GM12891 (cell line): ENCODE data around the gene TRPV4.

Experiments
- DNase-seq: peaks from one replicate; pipeline ENCODE4 v3.0.0; 2011; ENCODE audit warnings: low spot score; ENCODE audit not compliant: insufficient read length
- FAIRE-seq: peaks from 2 replicates; lab custom pipeline; 2011; peaks lifted over from hg19 to GRCh38; lab: Jason Lieb, UNC
- PAX5 ChIP-seq: IDR thresholded peaks from 2 replicates; pipeline ENCODE4 v1.6.1; 2011; ENCODE audit warnings: low read length, moderate library complexity, mild to moderate bottlenecking; ENCODE audit not compliant: insufficient read depth, severe bottlenecking
- POLR2A ChIP-seq: IDR thresholded peaks from 2 replicates; pipeline ENCODE4 v1.6.1; 2011; ENCODE audit warnings: low read depth, low read length, control low read depth
- POLR2AphosphoS5 ChIP-seq: IDR thresholded peaks from 2 replicates; pipeline ENCODE4 v1.6.1; 2011; ENCODE audit warnings: low read depth, low read length, control low read depth
- POU2F2 ChIP-seq: IDR thresholded peaks from 2 replicates; pipeline ENCODE4 v1.6.1; 2011; ENCODE audit warnings: low read depth, mild to moderate bottlenecking, control low read depth, low read length, moderate library complexity
- SPI1 ChIP-seq: IDR thresholded peaks from 2 replicates; pipeline ENCODE4 v1.6.1; 2011; ENCODE audit warnings: low read depth, low read length, control low read depth
- TAF1 ChIP-seq: IDR thresholded peaks from 2 replicates; pipeline ENCODE4 v1.6.1; 2011; ENCODE audit warnings: low read depth, low read length, control low read depth

The TRPV4 gene

GRCh38 chr12:109770861-109771670, 62.1 kb downstream of the TRPV4 start:
- no peak for DNase-seq
- FAIRE-seq, result no peak
- TF ChIP-seq PAX5 (no peak), POLR2A (no peak), SPI1 (no peak), POU2F2 (no peak), TAF1 (no peak), POLR2AphosphoS5 (no peak)

DNA sequence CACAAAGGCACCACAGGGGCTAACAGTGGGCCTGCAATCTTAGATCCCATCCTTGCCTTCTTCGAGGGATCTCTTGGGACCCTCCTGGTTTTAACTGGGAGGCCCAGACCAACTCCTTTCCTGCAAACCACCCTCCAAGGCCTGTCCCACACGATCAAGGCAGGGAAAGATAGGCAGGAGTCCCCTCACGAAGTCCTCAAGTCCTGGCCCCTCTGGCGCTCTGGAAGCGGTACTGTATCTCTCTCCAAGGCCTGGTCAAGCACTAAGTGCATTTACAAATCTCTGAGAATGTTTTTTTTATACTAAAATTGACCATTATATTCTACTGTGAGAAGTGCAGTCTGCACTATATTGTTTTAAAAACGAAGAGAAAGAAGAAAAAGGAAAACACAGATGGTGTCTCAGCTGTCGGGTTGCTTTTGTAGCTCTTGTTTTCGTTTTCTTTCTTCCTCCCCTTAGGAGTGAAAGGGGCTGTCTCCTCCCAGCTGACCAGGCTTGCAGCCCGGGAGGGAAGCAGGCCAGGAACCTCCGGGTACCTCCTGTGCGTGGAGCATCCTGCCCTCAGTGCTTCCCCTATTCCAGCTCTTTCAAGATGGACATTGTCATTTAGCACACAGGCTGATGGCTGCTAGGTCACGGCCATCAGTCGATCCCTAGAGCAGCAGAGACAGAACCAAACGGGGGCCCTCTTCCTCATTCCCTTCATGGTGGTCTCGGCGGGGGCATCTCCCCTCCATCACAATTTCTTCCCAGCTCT, 62.9 kb downstream of the TRPV4 start:
- no peak for TF ChIP-seq POU2F2
- FAIRE-seq, result no peak
- no peak for DNase-seq

DNA sequence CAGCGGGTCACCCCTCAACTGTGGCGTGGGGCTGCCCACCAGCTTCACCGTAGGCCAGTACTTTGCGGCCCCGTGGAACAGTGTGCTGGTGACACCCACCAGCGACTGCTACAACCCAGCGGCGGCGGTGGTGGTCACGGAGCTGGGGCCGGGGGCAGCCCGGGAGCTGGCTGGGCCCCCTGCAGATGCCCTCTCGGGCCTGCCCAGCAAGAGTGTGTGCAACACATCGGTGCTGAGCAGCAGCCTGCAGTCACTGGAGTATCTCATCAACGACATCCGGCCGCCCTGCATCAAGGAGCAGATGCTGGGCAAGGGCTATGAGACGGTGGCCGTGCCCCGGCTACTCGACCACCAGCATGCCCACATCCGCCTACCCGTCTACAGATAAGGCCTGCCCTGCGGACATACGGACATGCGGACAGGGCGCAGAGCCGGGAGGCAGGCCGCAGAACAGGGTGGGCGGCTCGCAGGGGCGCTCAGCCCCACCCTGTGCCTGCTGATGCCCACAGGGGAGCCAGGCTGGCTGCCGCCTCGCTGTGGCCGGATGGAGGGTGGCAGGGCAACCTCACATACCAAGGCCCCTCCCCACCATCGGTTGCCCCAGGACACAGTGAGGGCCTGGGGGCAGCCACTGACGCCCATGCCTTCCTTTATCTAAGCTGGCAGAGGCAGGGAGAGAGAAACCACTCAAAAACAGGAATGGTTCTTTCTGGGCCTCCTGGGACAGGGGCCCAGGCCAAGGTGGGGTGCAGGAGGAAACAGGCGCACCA, 64.1 kb downstream of the TRPV4 start:
- no peak for DNase-seq
- TF ChIP-seq POU2F2 (no peak), POLR2A (no peak), PAX5 (no peak), TAF1 (no peak), SPI1 (no peak), POLR2AphosphoS5 (no peak)
- no peak for FAIRE-seq

DNA sequence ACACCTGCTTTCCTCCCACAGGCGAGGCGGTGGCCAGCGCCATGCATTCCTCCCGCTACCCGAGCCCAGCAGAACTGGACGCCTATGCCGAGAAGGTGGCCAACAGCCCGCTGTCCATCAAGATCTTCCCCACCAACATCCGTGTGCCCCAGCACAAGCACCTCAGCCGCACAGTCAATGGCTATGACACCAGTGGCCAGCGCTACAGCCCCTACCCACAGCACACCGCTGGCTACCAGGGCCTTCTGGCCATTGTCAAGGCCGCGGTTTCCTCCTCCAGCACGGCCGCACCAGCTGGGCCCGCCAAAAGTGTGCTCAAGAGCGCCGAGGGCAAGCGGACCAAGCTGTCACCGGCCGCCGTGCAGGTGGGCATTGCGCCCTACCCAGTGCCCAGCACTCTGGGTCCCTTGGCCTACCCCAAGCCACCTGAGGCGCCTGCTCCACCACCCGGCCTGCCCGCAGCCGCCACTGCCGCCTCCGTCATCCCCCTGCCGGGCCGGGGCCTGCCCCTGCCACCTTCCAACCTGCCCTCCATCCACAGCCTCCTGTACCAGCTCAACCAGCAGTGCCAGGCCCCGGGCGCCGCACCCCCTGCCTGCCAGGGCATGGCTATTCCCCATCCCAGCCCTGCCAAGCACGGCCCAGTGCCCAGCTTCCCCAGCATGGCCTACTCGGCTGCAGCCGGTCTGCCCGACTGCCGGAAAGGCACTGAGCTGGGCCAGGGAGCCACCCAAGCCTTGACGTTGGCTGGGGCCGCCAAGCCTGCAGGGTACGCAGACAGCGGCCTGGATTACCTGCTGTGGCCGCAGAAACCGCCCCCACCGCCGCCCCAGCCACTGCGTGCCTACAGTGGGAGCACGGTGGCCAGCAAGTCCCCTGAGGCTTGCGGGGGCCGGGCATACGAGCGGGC, 65.0 kb downstream of the TRPV4 start:
- FAIRE-seq, result no peak
- no peak for TF ChIP-seq PAX5
- no peak for TF ChIP-seq POLR2AphosphoS5
- TF ChIP-seq POLR2A, result no peak
- no peak for TF ChIP-seq TAF1
- no peak for TF ChIP-seq POU2F2
- TF ChIP-seq SPI1, result no peak

GRCh38 chr12:109767456-109767855, 65.7 kb downstream of the TRPV4 start:
- no peak for DNase-seq
- FAIRE-seq, result no peak
- no peak for TF ChIP-seq TAF1
- no peak for TF ChIP-seq POLR2AphosphoS5
- TF ChIP-seq POLR2A, result no peak
- no peak for TF ChIP-seq SPI1
- no peak for TF ChIP-seq PAX5
- TF ChIP-seq POU2F2, result no peak

More for the DNA sequence above, 65.0 kb downstream of the TRPV4 start:
- no peak for DNase-seq

- FAIRE-seq, result no peak
- TF ChIP-seq POLR2A (no peak), TAF1 (no peak), POLR2AphosphoS5 (no peak), POU2F2 (no peak), SPI1 (no peak), PAX5 (no peak)
- no peak for DNase-seq
Measured at GRCh38 chr12:109766251-109766778, 66.9 kb downstream of the TRPV4 start.

- no peak for TF ChIP-seq POU2F2
- no peak for TF ChIP-seq SPI1
- TF ChIP-seq TAF1, result no peak
- TF ChIP-seq PAX5, result no peak
- TF ChIP-seq POLR2A, result no peak
- no peak for TF ChIP-seq POLR2AphosphoS5
- no peak for FAIRE-seq
- DNase-seq, result no peak
Measured at GRCh38 chr12:109765446-109765810, 67.8 kb downstream of the TRPV4 start.

- FAIRE-seq (no peak), DNase-seq (no peak)
- TF ChIP-seq POLR2AphosphoS5, result no peak
- TF ChIP-seq POU2F2, result no peak
- TF ChIP-seq TAF1, result no peak
- TF ChIP-seq SPI1, result no peak
- no peak for TF ChIP-seq POLR2A
- TF ChIP-seq PAX5, result no peak
Measured at GRCh38 chr12:109764776-109765445, 68.3 kb downstream of the TRPV4 start.
